ENCODE results near the gene SLC8A1.

The SLC8A1 gene

DNA sequence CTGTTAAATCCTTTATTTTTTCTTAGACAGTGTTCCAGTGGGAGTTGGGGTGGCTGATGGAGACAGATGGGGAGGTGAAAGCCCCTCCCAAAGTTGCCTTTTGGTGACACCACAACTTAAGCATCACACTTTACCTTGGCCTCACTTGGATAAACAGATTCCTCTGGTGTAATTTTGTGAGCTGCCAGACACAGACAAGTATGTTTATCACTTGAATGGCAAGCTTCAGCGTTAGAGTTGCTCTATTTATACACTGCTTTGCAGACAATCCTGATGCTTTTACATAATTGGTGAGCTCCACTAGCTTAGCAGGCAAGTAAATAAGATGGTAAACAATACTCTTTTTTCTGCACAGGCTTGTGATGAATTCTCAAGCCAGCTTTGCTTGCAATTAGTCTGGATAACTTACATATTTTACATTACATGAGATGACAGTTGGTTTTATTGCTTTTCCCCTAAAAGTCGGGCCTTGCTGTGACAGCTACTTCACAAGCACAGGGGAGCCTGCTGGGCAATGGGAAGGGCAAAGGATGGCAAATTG lies 226.2 kb downstream of the SLC8A1 start:
- Histone ChIP-seq H3K23ac (ENCODE audit: low read length) (no peak overlapping the region), H3K27me3 (ENCODE audit: insufficient read depth, low read length) (no peaks in the 10 kb centered on the region), H4K91ac (ENCODE audit: low read depth, low read length) (no peak overlapping the region), H3K36me3 (ENCODE audit: control insufficient read depth in 1 of 2, insufficient read depth in 2 of 2, low read length in 2 of 2) (no peaks in the 10 kb centered on the region), H3K4me1 (ENCODE audit: control insufficient read depth in 1 of 2, insufficient read depth in 2 of 2, low read length in 2 of 2) (no peaks in the 10 kb centered on the region), H2BK5ac (ENCODE audit: low read depth, low read length, poor library complexity) (no peak overlapping the region), H2BK12ac (ENCODE audit: low read length) (no peak overlapping the region), H2AFZ (ENCODE audit: insufficient read depth, low read length, poor library complexity) (no peak overlapping the region), H3K79me1 (ENCODE audit: low read length) (no peaks in the 10 kb centered on the region), H3K9ac (ENCODE audit: low read length) (no peak overlapping the region), H2BK120ac (ENCODE audit: insufficient read depth, low read length, poor library complexity) (no peak overlapping the region), H4K12ac (ENCODE audit: low read depth, low read length) (no peak overlapping the region), H3K9me3 (ENCODE audit: insufficient read depth, low read depth, low read length) (no peaks in the 10 kb centered on the region), H3K14ac (ENCODE audit: low read length) (no peak overlapping the region), H4K8ac (ENCODE audit: low read depth, low read length) (no peak overlapping the region), H3K4me3 (ENCODE audit: low read depth, low read length) (no peak overlapping the region), H3K4ac (ENCODE audit: low read depth, low read length) (no peak overlapping the region), H3K79me2 (ENCODE audit: control insufficient read depth, insufficient read depth, low read length, poor library complexity) (no peaks in the 10 kb centered on the region), H3K27ac (ENCODE audit: low read depth, low read length) (peak overlapping the region; percentile 52), H3K18ac (ENCODE audit: low read length) (no peak overlapping the region), H2AK5ac (ENCODE audit: low read length) (no peak overlapping the region), H3K4me2 (ENCODE audit: low read length) (no peak overlapping the region)
- no peak for DNase-seq
- no CpG with 5 or more reads among the region's 2 CpGs for WGBS (ENCODE audit: extremely low coverage, insufficient coverage, insufficient read length)

DNA sequence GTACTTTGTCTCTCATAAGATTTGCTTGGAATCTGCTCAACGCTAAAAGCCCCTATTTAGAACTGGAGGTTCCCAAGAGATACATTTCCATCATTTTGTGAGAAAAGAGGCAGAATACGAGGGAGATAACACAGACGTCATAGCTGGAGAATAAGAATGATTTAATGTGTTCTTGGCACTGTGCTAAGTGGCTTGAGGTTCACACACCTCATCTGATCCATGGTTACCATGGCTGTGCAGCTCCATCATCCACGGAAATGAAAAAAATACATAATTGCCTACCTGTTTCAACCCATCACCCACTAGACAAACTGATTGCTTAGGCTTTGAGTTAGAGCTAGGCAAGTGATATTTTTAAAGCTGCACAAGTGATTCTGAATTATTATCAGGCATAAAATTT lies 227.6 kb downstream of the SLC8A1 start:
- Histone ChIP-seq H3K14ac (ENCODE audit: low read length) (no peak overlapping the region), H4K12ac (ENCODE audit: low read depth, low read length) (no peak overlapping the region), H4K91ac (ENCODE audit: low read depth, low read length) (no peak overlapping the region), H3K27ac (ENCODE audit: low read depth, low read length) (no peak overlapping the region), H2BK120ac (ENCODE audit: insufficient read depth, low read length, poor library complexity) (no peak overlapping the region), H3K27me3 (ENCODE audit: insufficient read depth, low read length) (no peaks in the 10 kb centered on the region), H3K9ac (ENCODE audit: low read length) (no peak overlapping the region), H3K18ac (ENCODE audit: low read length) (no peak overlapping the region), H3K4me1 (ENCODE audit: control insufficient read depth in 1 of 2, insufficient read depth in 2 of 2, low read length in 2 of 2) (peaks cover 0 to 3% of the 10 kb centered on the region in 2 experiments), H3K4me3 (ENCODE audit: low read depth, low read length) (no peak overlapping the region), H3K9me3 (ENCODE audit: insufficient read depth, low read depth, low read length) (no peaks in the 10 kb centered on the region), H2BK5ac (ENCODE audit: low read depth, low read length, poor library complexity) (no peak overlapping the region), H3K79me2 (ENCODE audit: control insufficient read depth, insufficient read depth, low read length, poor library complexity) (no peaks in the 10 kb centered on the region), H3K23ac (ENCODE audit: low read length) (no peak overlapping the region), H3K4me2 (ENCODE audit: low read length) (no peak overlapping the region), H3K4ac (ENCODE audit: low read depth, low read length) (no peak overlapping the region), H3K79me1 (ENCODE audit: low read length) (no peaks in the 10 kb centered on the region), H2BK12ac (ENCODE audit: low read length) (no peak overlapping the region), H2AK5ac (ENCODE audit: low read length) (no peak overlapping the region), H2AFZ (ENCODE audit: insufficient read depth, low read length, poor library complexity) (no peak overlapping the region), H4K8ac (ENCODE audit: low read depth, low read length) (no peak overlapping the region), H3K36me3 (ENCODE audit: control insufficient read depth in 1 of 2, insufficient read depth in 2 of 2, low read length in 2 of 2) (no peaks in the 10 kb centered on the region)
- no CpG with 5 or more reads among the region's 4 CpGs for WGBS (ENCODE audit: extremely low coverage, insufficient coverage, insufficient read length)
- DNase-seq: no peak

DNA sequence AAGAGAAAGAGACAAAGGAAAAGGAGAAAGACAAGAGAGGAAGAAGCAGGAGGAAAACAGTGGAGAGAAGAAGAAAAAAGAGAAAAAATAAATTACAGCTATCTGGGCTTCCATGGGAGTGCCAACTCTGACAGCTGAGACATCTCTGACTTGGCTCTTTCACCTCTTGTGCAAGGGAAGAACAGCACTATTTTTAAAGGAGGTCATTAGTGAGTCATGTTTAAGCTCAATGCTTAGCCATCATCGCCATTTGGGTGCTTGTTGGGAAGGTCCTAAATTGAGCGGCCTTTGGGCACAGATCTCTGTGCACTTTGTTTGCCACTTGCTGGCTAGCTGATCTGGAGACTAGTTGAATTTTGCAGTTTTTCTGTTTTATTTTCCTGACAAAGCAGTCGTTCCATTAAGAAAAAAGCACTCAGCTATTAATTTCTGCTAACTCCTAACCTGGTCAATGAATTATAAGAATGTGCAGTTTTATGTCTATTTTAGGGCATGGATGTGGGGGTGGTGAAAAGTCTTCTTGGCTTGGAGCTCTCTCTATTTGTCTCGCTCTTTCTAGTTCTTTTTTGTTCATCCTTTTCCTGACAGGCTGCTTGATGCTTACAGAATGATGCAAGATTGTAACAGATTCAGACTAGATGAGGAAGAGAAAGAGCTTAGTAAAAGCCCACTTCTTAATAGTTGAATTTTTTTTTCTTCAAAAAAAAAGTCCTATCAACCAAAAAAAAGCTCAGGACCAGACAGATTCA lies 231.5 kb downstream of the SLC8A1 start:
- Histone ChIP-seq H3K23ac (ENCODE audit: low read length) (no peak overlapping the region), H3K4me3 (ENCODE audit: low read depth, low read length) (no peak overlapping the region), H2AFZ (ENCODE audit: insufficient read depth, low read length, poor library complexity) (no peak overlapping the region), H4K91ac (ENCODE audit: low read depth, low read length) (no peak overlapping the region), H3K4me1 (ENCODE audit: control insufficient read depth in 1 of 2, insufficient read depth in 2 of 2, low read length in 2 of 2) (peaks cover 0 to 3% of the 10 kb centered on the region in 2 experiments), H2BK5ac (ENCODE audit: low read depth, low read length, poor library complexity) (no peak overlapping the region), H3K27ac (ENCODE audit: low read depth, low read length) (no peak overlapping the region), H2BK12ac (ENCODE audit: low read length) (no peak overlapping the region), H3K4me2 (ENCODE audit: low read length) (no peak overlapping the region), H3K27me3 (ENCODE audit: insufficient read depth, low read length) (no peaks in the 10 kb centered on the region), H3K14ac (ENCODE audit: low read length) (no peak overlapping the region), H3K36me3 (ENCODE audit: control insufficient read depth in 1 of 2, insufficient read depth in 2 of 2, low read length in 2 of 2) (no peaks in the 10 kb centered on the region), H3K9ac (ENCODE audit: low read length) (peak overlapping the region; percentile 19), H3K9me3 (ENCODE audit: insufficient read depth, low read depth, low read length) (no peaks in the 10 kb centered on the region), H3K4ac (ENCODE audit: low read depth, low read length) (no peak overlapping the region), H3K79me1 (ENCODE audit: low read length) (no peaks in the 10 kb centered on the region), H3K18ac (ENCODE audit: low read length) (no peak overlapping the region), H2AK5ac (ENCODE audit: low read length) (no peak overlapping the region), H3K79me2 (ENCODE audit: control insufficient read depth, insufficient read depth, low read length, poor library complexity) (no peaks in the 10 kb centered on the region), H4K8ac (ENCODE audit: low read depth, low read length) (no peak overlapping the region), H2BK120ac (ENCODE audit: insufficient read depth, low read length, poor library complexity) (no peak overlapping the region), H4K12ac (ENCODE audit: low read depth, low read length) (no peak overlapping the region)
- WGBS (ENCODE audit: extremely low coverage, insufficient coverage, insufficient read length): no CpG with 5 or more reads among the region's 4 CpGs
- DNase-seq: no peak

DNA sequence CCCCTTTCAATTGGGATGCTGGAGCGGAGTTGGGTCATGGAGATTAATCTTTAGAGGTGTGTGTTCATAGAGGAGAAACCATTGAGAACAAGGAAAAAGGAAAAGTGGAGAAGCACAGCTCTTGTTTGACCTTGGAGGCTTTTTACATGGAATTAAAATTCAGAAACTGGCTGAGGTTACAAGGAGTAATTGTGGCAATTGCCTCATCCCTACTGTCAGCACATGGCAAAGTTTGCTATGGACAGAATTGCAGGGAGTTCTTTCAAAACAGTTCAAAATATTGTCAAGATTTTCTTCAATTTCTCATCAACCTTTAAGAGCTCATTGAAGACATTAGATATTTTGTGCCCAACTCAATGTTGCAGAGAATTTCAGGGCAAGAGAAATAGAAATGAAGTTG lies 232.7 kb downstream of the SLC8A1 start:
- Histone ChIP-seq H3K79me1 (ENCODE audit: low read length) (no peaks in the 10 kb centered on the region), H3K4ac (ENCODE audit: low read depth, low read length) (no peak overlapping the region), H3K23ac (ENCODE audit: low read length) (no peak overlapping the region), H3K9ac (ENCODE audit: low read length) (no peak overlapping the region), H2BK5ac (ENCODE audit: low read depth, low read length, poor library complexity) (no peak overlapping the region), H2BK12ac (ENCODE audit: low read length) (no peak overlapping the region), H3K79me2 (ENCODE audit: control insufficient read depth, insufficient read depth, low read length, poor library complexity) (no peaks in the 10 kb centered on the region), H2AFZ (ENCODE audit: insufficient read depth, low read length, poor library complexity) (no peak overlapping the region), H2BK120ac (ENCODE audit: insufficient read depth, low read length, poor library complexity) (no peak overlapping the region), H3K14ac (ENCODE audit: low read length) (no peak overlapping the region), H3K27ac (ENCODE audit: low read depth, low read length) (no peak overlapping the region), H4K8ac (ENCODE audit: low read depth, low read length) (no peak overlapping the region), H3K4me2 (ENCODE audit: low read length) (no peak overlapping the region), H3K9me3 (ENCODE audit: insufficient read depth, low read depth, low read length) (no peaks in the 10 kb centered on the region), H3K18ac (ENCODE audit: low read length) (no peak overlapping the region), H2AK5ac (ENCODE audit: low read length) (no peak overlapping the region), H4K91ac (ENCODE audit: low read depth, low read length) (no peak overlapping the region), H3K27me3 (ENCODE audit: insufficient read depth, low read length) (no peaks in the 10 kb centered on the region), H3K36me3 (ENCODE audit: control insufficient read depth in 1 of 2, insufficient read depth in 2 of 2, low read length in 2 of 2) (no peaks in the 10 kb centered on the region), H3K4me1 (ENCODE audit: control insufficient read depth in 1 of 2, insufficient read depth in 2 of 2, low read length in 2 of 2) (peaks cover 0 to 3% of the 10 kb centered on the region in 2 experiments), H3K4me3 (ENCODE audit: low read depth, low read length) (no peak overlapping the region), H4K12ac (ENCODE audit: low read depth, low read length) (no peak overlapping the region)
- no peak for DNase-seq
- no CpG with 5 or more reads among the region's 1 CpG for WGBS (ENCODE audit: extremely low coverage, insufficient coverage, insufficient read length)
